ENCODE results near the gene EHHADH.

Gene EHHADH

DNA sequence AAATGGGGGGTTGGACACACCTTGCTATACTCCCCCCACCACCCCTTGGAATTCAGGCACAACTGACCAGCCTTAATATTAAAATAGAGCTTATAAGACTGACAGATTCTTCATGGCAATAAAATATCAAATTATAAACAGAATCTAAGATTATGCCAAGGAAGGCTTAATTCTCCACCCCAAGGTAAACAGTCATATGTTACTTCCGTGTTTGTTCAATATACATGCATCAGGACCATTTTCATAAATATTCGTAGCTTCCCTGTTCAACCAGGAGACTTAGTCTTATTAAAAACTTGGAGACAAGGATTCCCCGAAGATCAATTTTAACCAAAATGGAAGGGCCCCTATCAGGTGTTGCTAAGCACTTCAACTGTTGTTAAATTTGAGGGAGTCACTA, 13.3 kb upstream of the EHHADH start:
- no peak overlapping the region for H3K27ac ChIP-seq (ENCODE audit: extremely low read depth, low read depth, low read length)
- no peaks in the 10 kb centered on the region for H3K9me3 ChIP-seq (ENCODE audit: control insufficient read depth, insufficient read depth, low read depth, low read length)
- ChIA-PET CTCF (interaction anchor here (0.7 kb wide), 1 partner anchor 896 kb away, joined by 4 read pairs; no protein-coding TSS in a partner anchor), POLR2A (no interaction called here)
- H3K4me3 ChIP-seq (ENCODE audit: low read depth, low read length) = no peak overlapping the region
- H3K36me3 ChIP-seq (ENCODE audit: control insufficient read depth in 2 of 2, insufficient read depth in 1 of 2, low read length in 2 of 2) = no peaks in the 10 kb centered on the region
- no peaks in the 10 kb centered on the region for H3K4me1 ChIP-seq (ENCODE audit: control insufficient read depth, insufficient read depth, low read length)
- no peak for TF ChIP-seq ZNF571 (tag by site-specific recombination; IDR thresholded peaks at IDR 0.05)
- no peak for TF ChIP-seq ZNF221 (tag by site-specific recombination; IDR thresholded peaks at IDR 0.05; ENCODE audit: borderline replicate concordance)
- no peak for TF ChIP-seq ZNF350 (tag by site-specific recombination; IDR thresholded peaks at IDR 0.05)
- TF ChIP-seq KLF16 (tag by site-specific recombination; IDR thresholded peaks at IDR 0.05) = no peak
- TF ChIP-seq ZNF707 (tag by site-specific recombination; IDR thresholded peaks at IDR 0.05) = no peak
- no peak for TF ChIP-seq ZNF311 (tag by site-specific recombination; IDR thresholded peaks at IDR 0.05; ENCODE audit: borderline replicate concordance)
- no peak for TF ChIP-seq ZNF777 (tag by site-specific recombination; IDR thresholded peaks at IDR 0.05; ENCODE audit: borderline replicate concordance)
- no peak for TF ChIP-seq ZBTB7A (tag by site-specific recombination; IDR thresholded peaks at IDR 0.05; ENCODE audit: low read depth)
- TF ChIP-seq ZNF302 (tag by site-specific recombination; IDR thresholded peaks at IDR 0.05; ENCODE audit: low read depth) = no peak

GRCh38 chr3:185264849-185265553, 11.2 kb upstream of the EHHADH start:
- no peaks in the 10 kb centered on the region for H3K36me3 ChIP-seq (ENCODE audit: control insufficient read depth in 2 of 2, insufficient read depth in 1 of 2, low read length in 2 of 2)
- H3K9me3 ChIP-seq (ENCODE audit: control insufficient read depth, insufficient read depth, low read depth, low read length) = no peaks in the 10 kb centered on the region
- H3K4me3 ChIP-seq (ENCODE audit: low read depth, low read length) = no peak overlapping the region
- H3K4me1 ChIP-seq (ENCODE audit: control insufficient read depth, insufficient read depth, low read length) = no peaks in the 10 kb centered on the region
- TF ChIP-seq, protein P1, sequence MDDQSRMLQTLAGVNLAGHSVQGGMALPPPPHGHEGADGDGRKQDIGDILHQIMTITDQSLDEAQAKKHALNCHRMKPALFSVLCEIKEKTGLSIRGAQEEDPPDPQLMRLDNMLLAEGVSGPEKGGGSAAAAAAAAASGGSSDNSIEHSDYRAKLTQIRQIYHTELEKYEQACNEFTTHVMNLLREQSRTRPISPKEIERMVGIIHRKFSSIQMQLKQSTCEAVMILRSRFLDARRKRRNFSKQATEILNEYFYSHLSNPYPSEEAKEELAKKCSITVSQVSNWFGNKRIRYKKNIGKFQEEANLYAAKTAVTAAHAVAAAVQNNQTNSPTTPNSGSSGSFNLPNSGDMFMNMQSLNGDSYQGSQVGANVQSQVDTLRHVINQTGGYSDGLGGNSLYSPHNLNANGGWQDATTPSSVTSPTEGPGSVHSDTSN (CRISPR knock-in tag; IDR thresholded peaks at IDR 0.05) = no peak
- TF ChIP-seq, protein P2, sequence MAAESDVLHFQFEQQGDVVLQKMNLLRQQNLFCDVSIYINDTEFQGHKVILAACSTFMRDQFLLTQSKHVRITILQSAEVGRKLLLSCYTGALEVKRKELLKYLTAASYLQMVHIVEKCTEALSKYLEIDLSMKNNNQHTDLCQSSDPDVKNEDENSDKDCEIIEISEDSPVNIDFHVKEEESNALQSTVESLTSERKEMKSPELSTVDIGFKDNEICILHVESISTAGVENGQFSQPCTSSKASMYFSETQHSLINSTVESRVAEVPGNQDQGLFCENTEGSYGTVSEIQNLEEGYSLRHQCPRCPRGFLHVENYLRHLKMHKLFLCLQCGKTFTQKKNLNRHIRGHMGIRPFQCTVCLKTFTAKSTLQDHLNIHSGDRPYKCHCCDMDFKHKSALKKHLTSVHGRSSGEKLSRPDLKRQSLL (tag by site-specific recombination; IDR thresholded peaks at IDR 0.05) = no peak
- TF ChIP-seq, protein P3, sequence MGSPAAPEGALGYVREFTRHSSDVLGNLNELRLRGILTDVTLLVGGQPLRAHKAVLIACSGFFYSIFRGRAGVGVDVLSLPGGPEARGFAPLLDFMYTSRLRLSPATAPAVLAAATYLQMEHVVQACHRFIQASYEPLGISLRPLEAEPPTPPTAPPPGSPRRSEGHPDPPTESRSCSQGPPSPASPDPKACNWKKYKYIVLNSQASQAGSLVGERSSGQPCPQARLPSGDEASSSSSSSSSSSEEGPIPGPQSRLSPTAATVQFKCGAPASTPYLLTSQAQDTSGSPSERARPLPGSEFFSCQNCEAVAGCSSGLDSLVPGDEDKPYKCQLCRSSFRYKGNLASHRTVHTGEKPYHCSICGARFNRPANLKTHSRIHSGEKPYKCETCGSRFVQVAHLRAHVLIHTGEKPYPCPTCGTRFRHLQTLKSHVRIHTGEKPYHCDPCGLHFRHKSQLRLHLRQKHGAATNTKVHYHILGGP (tag by site-specific recombination; IDR thresholded peaks at IDR 0.05) = no peak
- TF ChIP-seq ZNF555 (tag by site-specific recombination; conservative IDR thresholded peaks at IDR 0.05) = no peak
- no peak for TF ChIP-seq YY1 (tag by site-specific recombination; IDR thresholded peaks at IDR 0.05)
- TF ChIP-seq ZNF214 (tag by site-specific recombination; IDR thresholded peaks at IDR 0.05; ENCODE audit: borderline replicate concordance) = no peak
- TF ChIP-seq ZNF747 (tag by site-specific recombination; IDR thresholded peaks at IDR 0.05) = no peak
- TF ChIP-seq ZNF843 (tag by site-specific recombination; IDR thresholded peaks at IDR 0.05) = no peak
- TF ChIP-seq ZNF354C (tag by site-specific recombination; IDR thresholded peaks at IDR 0.05; ENCODE audit: borderline replicate concordance, low read depth) = no peak
- no peak for TF ChIP-seq AEBP2 (tag by site-specific recombination; IDR thresholded peaks at IDR 0.05; ENCODE audit: borderline replicate concordance)
- TF ChIP-seq, protein P4, sequence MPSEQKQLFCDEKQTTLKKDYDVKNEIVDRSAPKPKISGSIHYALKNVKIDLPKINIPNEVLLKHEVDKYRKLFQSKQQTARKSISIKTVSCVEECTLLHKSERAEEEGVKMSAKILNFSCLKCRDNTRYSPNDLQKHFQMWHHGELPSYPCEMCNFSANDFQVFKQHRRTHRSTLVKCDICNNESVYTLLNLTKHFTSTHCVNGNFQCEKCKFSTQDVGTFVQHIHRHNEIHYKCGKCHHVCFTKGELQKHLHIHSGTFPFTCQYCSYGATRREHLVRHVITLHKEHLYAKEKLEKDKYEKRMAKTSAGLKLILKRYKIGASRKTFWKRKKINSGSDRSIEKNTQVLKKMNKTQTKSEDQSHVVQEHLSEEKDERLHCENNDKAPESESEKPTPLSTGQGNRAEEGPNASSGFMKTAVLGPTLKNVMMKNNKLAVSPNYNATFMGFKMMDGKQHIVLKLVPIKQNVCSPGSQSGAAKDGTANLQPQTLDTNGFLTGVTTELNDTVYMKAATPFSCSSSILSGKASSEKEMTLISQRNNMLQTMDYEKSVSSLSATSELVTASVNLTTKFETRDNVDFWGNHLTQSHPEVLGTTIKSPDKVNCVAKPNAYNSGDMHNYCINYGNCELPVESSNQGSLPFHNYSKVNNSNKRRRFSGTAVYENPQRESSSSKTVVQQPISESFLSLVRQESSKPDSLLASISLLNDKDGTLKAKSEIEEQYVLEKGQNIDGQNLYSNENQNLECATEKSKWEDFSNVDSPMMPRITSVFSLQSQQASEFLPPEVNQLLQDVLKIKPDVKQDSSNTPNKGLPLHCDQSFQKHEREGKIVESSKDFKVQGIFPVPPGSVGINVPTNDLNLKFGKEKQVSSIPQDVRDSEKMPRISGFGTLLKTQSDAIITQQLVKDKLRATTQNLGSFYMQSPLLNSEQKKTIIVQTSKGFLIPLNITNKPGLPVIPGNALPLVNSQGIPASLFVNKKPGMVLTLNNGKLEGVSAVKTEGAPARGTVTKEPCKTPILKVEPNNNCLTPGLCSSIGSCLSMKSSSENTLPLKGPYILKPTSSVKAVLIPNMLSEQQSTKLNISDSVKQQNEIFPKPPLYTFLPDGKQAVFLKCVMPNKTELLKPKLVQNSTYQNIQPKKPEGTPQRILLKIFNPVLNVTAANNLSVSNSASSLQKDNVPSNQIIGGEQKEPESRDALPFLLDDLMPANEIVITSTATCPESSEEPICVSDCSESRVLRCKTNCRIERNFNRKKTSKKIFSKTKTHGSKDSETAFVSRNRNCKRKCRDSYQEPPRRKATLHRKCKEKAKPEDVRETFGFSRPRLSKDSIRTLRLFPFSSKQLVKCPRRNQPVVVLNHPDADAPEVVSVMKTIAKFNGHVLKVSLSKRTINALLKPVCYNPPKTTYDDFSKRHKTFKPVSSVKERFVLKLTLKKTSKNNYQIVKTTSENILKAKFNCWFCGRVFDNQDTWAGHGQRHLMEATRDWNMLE (tag by site-specific recombination; conservative IDR thresholded peaks at IDR 0.05; ENCODE audit: low read depth) = no peak
- TF ChIP-seq ZNF658 (tag by site-specific recombination; IDR thresholded peaks at IDR 0.05) = no peak
- TF ChIP-seq ZNF184 (tag by site-specific recombination; IDR thresholded peaks at IDR 0.05) = no peak
- TF ChIP-seq ZNF140 (tag by site-specific recombination; IDR thresholded peaks at IDR 0.05) = no peak
- CTCF ChIA-PET = interaction anchor here (0.6 kb wide), 1 partner anchor 44 kb away, joined by 3 read pairs; no protein-coding TSS in a partner anchor
- H3K27ac ChIP-seq (ENCODE audit: extremely low read depth, low read depth, low read length) = no peak overlapping the region
- POLR2A ChIA-PET = no interaction called here
